Activated naive CD4-positive, alpha-beta T cell treated with anti-CD3 and anti-CD28 coated beads for 36 hours (primary cell): ENCODE results near the gene TCERG1L. TPM values are rescaled to one million over a fixed set of nuclear protein-coding genes. Genes with fewer than 3 reads are reported as not detected.

ENCODE experiments used
- CTCF ChIA-PET: fragments of 350-600 bp; sonication (Branson Sonifier 250); formaldehyde crosslinking; loops from one replicate; lab custom pipeline; 2021; ENCODE audit warnings: antibody characterized with exemption; lab: Charles Lee
- DNase-seq: peaks from one replicate; pipeline ENCODE4 v3.0.0-alpha.2; 2020
- H3K27ac Mint-ChIP-seq: one replicate; pipeline ENCODE4 v1.8.0; 2021; ENCODE audit warnings: mild to moderate bottlenecking, mixed read lengths
- H3K27me3 Mint-ChIP-seq: one replicate; pipeline ENCODE4 v1.8.0; 2021; ENCODE audit warnings: low read depth, mixed read lengths
- H3K36me3 Mint-ChIP-seq: one replicate; pipeline ENCODE4 v1.8.0; 2021; ENCODE audit warnings: low read depth, mixed read lengths
- H3K4me1 Mint-ChIP-seq: one replicate; pipeline ENCODE4 v1.8.0; 2021; ENCODE audit warnings: low read depth, mixed read lengths
- H3K4me3 Mint-ChIP-seq: one replicate; pipeline ENCODE4 v1.8.0; 2021; ENCODE audit warnings: mild to moderate bottlenecking, moderate library complexity, mixed read lengths
- H3K9me3 Mint-ChIP-seq: one replicate; pipeline ENCODE4 v1.8.0; 2021; ENCODE audit warnings: mixed read lengths
- intact Hi-C: fragments of 100-400 bp; cut with micrococcal nuclease; formaldehyde crosslinking; loops from one replicate; pipeline ENCODE4 v1.15.1; 2023
- total RNA-seq, 2 experiments: library from RNA; stranded (reverse); gene quantifications; one replicate each; pipeline ENCODE4 v1.2.3, GENCODE V29; 2021

The TCERG1L gene
- total RNA-seq, 2 experiments from 2014 or later, result 0.10 TPM; not detected in 1

DNA sequence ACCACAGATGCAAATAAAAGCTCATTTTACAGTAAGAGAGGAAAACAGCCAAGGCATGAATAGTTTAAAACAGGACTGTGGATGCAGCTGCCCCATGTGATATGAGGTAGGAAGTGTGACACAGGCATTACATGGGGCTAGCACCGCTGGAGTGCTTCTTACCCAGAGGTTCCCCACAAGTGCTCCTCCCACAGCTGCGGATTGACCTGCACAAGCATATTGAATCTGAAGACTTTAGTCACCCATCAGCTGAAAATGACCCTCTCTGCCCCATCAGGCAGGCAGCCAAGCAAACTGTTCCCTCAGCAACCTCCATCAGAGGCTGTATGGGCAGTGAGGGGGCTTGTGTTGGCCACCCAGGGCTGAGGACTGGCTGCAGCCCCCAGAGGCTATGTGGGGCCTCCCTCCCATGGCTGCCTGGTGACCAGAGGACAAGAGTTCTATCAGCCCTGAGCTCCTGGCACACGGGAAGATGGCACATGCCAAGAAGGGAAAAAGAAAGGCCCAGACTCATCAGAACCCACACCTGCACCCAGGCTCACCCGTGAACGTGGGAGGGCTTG lies 98.7 kb downstream of the TCERG1L start:
- CTCF ChIA-PET, result no interaction called here
- Mint-ChIP-seq H3K9me3 (no peaks in the 10 kb centered on the region), H3K4me1 (no peaks in the 10 kb centered on the region), H3K36me3 (no peaks in the 10 kb centered on the region), H3K27ac (no peak overlapping the region), H3K27me3 (no peaks in the 10 kb centered on the region), H3K4me3 (no peak overlapping the region)
- DNase-seq, result no peak
- intact Hi-C loops, result no loop called here

DNA sequence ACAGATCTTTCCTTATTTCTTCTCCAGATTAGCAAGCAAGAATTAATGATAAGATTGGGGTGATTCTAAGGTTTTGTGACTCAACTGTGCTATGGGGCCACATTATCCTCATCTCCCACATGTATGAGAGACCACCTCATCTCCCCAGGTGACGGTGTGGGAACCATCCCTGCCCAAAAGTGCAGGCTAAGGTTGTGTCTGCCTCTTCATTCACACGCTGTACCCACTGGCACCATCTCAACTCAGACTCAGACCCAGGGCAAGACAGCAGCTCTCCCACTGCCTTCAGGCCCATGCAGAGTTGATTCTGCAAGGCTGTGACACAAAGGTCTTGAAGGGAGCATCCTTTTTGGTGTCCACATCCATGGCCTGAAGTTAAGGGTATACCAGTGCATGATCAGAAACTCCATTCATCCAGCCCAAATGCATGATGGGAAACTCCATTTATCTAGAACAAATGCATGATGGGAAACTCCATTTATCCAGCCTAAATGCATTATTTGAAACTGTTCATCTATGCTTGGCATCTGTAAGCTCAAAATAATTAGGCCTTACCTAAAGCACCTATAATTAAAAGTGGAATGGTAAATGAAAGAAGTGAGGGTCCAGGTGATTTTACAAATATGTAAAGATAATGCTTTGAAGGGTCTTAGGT lies 99.4 kb downstream of the TCERG1L start:
- CTCF ChIA-PET, result no interaction called here
- Mint-ChIP-seq H3K4me3 (no peak overlapping the region), H3K9me3 (no peaks in the 10 kb centered on the region), H3K27me3 (no peaks in the 10 kb centered on the region), H3K36me3 (no peaks in the 10 kb centered on the region), H3K27ac (no peak overlapping the region), H3K4me1 (no peaks in the 10 kb centered on the region)
- DNase-seq, result no peak
- intact Hi-C loops, result no loop called here

DNA sequence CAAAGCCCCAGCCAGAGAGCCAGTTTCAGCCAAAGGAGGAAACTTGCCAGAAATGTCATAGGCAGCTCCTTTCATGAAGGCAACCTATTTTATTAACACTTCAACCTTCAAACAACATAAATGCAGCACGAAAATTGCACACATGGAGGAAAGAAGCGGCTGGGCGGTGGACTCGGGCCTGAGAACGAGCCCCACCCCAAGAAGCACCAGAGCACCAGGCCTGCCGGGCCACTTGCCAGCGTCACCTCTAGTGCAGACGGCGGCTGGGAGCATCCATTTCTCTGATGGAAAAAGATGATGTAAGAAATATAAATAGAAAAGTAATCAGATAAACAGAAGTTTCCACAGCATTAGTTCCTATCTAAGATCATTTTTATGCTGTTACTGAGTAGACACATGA lies 100.0 kb downstream of the TCERG1L start:
- Mint-ChIP-seq H3K27ac (no peak overlapping the region), H3K4me3 (no peak overlapping the region)
- DNase-seq, result no peak

DNA sequence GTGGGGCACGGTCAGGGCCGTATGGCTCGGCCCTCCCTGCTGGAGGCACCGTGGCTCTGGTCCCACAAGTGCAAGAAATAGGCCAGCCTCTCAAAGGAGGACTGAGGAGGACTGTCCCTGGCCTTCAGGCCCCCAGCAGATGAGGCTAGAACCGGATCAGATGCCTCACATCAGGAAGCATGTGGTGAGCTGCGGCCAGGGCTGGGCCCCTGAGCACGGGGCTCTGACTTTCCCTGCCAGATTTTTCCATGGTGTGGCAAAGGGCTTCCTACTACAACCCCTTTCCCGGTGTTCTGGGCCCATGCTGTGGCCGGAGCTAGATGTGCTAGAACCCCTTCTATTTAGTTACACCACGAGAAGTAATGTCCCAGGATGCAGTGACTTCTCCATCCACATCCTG lies 100.4 kb downstream of the TCERG1L start:
- DNase-seq, result no peak
- no peaks in the 10 kb centered on the region for H3K36me3 Mint-ChIP-seq
- no peak overlapping the region for H3K27ac Mint-ChIP-seq
- no peak overlapping the region for H3K4me3 Mint-ChIP-seq
- H3K27me3 Mint-ChIP-seq, result no peaks in the 10 kb centered on the region
- intact Hi-C loops, result no loop called here
- H3K9me3 Mint-ChIP-seq, result no peaks in the 10 kb centered on the region
- no peaks in the 10 kb centered on the region for H3K4me1 Mint-ChIP-seq
- CTCF ChIA-PET, result no interaction called here

More for the DNA sequence above, 100.0 kb downstream of the TCERG1L start:
- Mint-ChIP-seq H3K27me3 (no peaks in the 10 kb centered on the region), H3K4me1 (no peaks in the 10 kb centered on the region), H3K9me3 (no peaks in the 10 kb centered on the region), H3K36me3 (no peaks in the 10 kb centered on the region)
- intact Hi-C loops, result no loop called here
- CTCF ChIA-PET, result no interaction called here

DNA sequence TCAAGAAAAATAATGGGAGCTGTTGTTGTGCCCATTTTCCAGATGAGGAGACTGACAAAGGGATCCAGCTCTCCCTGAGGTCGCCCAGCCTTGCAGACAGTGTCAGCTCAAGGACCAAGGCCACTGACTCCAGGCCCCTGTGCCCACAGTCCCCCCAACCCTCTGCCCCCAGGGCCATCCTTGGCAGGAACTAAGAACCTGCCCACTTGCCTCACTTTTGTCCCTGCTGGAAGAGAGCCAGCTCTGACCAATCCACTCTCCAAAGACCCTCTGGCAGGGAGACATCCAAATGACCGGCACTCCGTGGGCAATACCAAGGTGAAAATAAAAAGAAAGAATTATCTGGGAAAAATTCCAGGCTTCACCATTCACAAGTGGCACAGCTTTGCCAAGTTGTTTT lies 101.3 kb downstream of the TCERG1L start:
- Mint-ChIP-seq H3K36me3 (no peaks in the 10 kb centered on the region), H3K9me3 (no peaks in the 10 kb centered on the region), H3K4me3 (no peak overlapping the region), H3K4me1 (no peaks in the 10 kb centered on the region), H3K27ac (no peak overlapping the region), H3K27me3 (no peaks in the 10 kb centered on the region)
- CTCF ChIA-PET, result no interaction called here
- no peak for DNase-seq
- intact Hi-C loops, result no loop called here

DNA sequence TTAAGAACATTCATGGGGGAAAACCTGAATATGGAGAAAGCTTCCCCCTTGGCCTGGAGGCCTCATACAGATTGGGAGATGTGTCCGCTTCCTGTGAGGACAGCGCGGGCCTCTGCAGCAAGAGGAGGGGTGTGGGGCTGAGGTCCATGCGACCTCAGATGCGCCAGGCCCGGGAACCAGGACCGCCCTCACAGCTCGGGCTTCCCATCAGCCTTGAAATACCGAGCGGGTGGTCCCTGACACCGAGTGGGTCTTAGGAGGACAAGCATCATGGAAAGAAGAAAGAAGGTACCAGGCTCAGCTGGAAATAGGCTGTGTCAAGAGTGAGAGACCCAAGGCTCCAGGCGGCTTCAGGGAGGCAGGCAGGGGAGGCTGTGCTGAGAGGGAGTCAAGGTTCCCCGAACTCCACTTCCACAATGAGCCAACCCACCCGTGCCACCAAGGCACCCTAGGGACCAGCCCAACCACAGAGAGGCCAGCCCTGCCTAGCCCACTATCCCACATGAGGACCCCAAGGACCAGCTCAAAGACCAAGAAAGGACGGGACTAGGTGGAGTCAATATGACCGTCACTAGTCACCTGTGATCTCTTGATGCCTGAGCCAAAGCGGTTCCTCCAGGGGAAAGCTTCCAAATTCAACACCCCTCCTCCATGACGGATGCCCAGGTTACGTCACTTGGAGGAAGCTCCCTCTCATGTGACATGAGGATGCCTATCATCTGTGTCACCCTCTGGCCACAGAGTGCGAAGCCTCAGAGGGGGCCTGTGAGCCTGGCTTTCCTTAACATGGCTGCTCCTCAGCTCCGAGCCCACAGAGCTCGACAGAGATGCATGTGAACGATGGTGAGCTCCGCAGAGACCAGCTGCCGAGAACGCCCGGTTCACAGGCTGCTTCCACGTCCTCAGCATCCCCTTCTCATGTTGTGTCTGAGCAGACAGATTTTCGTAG lies 103.7 kb downstream of the TCERG1L start:
- no peak overlapping the region for H3K4me3 Mint-ChIP-seq
- CTCF ChIA-PET, result no interaction called here
- intact Hi-C loops, result no loop called here
- H3K27me3 Mint-ChIP-seq, result no peaks in the 10 kb centered on the region
- no peak overlapping the region for H3K27ac Mint-ChIP-seq
- H3K9me3 Mint-ChIP-seq, result no peaks in the 10 kb centered on the region
- DNase-seq, result no peak
- no peaks in the 10 kb centered on the region for H3K36me3 Mint-ChIP-seq
- H3K4me1 Mint-ChIP-seq, result no peaks in the 10 kb centered on the region

DNA sequence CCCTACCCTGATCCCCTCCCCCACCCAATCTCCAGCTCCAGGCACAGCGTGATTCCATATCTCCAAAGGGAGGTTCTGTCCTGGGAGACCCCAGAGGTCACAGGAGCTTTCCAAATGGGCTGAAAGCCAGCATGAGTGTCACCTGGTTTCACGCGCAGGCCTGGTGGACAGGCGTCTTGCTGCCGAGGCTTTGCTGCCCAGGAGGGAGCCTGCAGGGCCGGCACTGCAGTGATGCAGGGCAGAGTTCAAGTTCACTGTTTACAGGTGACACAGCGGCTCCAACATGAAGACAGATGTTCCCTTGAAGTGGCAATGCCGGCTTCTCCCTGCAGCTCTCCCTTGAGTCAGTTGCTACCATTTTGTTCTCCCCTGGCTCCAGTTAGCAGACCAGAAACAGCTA lies 104.3 kb downstream of the TCERG1L start:
- CTCF ChIA-PET, result no interaction called here
- intact Hi-C loops, result no loop called here
- Mint-ChIP-seq H3K9me3 (no peaks in the 10 kb centered on the region), H3K27me3 (no peaks in the 10 kb centered on the region), H3K27ac (no peak overlapping the region), H3K4me1 (no peaks in the 10 kb centered on the region), H3K36me3 (no peaks in the 10 kb centered on the region), H3K4me3 (no peak overlapping the region)
- DNase-seq, result no peak

DNA sequence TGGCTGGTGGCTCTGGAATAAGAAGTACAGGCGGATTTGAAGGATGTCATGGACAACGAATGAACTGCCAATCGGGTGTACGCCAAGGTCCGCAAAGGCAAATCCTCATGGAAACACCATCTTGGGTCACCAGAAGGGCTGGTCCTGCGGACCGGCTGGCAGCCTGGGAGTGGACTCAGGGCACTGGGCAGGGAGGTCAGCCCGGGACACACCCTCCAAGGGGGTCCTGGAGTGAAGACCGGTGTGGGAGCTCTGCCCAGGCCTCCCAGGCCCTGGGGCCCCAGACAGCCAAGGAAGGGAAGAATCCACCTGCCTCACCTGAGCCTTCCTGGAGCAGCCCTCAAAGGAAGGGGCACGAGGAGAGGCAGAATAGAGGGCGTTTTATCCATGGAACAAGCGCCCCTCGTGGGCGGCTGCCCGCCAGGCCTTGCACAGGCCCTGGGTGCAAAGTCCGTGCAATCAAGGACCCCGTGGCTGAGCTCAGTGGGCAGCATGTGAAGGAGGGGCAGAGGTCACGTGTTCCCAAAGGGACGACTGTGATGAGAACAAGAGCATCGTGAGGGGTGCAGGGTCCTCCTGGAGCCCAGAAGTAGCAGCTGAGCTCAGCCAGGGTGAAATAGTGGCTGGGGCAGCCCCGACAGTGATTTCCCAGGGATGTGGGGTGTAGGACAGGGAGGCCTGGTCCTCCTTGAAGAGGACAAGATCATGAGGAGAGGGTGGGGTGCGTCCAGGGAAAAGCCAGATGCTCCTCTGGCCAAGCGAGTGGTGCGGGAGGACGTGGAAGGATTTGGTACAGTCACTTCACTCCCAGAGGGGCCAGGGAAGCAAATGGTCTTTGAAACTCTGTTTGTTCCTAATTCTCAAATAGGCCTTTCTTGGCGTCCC lies 105.2 kb downstream of the TCERG1L start:
- CTCF ChIA-PET, result no interaction called here
- Mint-ChIP-seq H3K4me1 (no peaks in the 10 kb centered on the region), H3K9me3 (no peaks in the 10 kb centered on the region), H3K4me3 (no peak overlapping the region), H3K36me3 (no peaks in the 10 kb centered on the region), H3K27ac (no peak overlapping the region), H3K27me3 (no peaks in the 10 kb centered on the region)
- intact Hi-C loops, result no loop called here
- no peak for DNase-seq

DNA sequence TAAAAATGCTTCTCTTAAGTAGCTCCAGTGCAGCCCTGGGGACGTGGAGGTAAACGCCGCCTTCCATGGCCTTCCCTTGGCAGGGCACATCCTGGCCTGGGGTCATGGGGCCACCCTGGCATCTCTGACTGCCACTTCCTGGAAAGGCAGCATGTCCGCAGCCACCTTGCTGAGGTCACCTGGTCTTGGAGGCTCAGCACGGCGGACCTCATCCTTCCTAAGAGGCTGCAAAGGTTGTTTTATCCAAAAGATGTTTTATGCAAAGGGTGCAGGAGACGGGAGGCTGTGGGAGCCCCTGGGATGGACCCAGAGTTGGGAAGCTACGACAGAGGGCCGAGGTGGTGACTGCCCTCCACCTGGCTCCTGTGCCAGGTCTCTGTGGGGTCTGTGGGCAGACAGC lies 106.0 kb downstream of the TCERG1L start:
- no peak for DNase-seq
- Mint-ChIP-seq H3K27me3 (no peaks in the 10 kb centered on the region), H3K9me3 (no peaks in the 10 kb centered on the region), H3K27ac (no peak overlapping the region), H3K4me3 (no peak overlapping the region), H3K36me3 (no peaks in the 10 kb centered on the region), H3K4me1 (no peaks in the 10 kb centered on the region)
- intact Hi-C loops, result no loop called here
- CTCF ChIA-PET, result no interaction called here

DNA sequence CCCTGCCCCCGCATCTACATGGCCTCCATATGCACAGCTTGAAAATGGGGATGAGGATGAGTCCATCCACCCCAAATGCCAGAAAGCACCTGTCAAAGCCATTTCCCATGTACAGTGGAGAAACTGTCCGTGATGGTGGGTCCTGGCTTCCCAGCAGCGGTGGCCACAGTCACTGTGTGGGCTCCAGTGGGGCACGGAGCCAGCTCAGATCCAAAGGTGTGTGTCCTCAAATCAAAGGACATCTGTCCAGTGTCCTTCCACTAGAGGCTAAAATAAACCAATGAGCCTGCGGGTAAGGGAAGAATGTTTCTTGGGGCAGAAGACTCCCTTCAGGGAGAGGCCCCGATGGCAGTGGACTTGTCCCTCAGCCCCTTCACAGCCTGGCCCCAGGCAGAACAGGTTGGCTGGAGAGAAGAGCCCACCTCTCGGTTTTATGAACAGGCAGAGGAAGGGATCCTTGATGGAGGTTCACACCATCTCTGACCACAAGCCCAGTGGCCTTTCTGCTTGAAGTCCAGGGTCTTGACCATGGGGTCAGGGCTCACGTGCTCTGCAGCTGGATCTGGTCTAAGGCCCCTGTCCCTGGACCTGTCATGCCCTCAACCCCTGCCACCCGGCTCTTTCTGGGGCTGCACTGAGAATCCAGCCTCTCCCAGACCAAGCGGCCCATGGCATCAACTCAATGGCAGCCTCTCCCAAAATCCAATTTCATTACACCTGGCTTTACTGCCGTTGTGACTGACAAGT lies 106.9 kb downstream of the TCERG1L start:
- Mint-ChIP-seq H3K4me1 (no peaks in the 10 kb centered on the region), H3K36me3 (no peaks in the 10 kb centered on the region), H3K27me3 (no peaks in the 10 kb centered on the region), H3K27ac (no peak overlapping the region), H3K9me3 (no peaks in the 10 kb centered on the region), H3K4me3 (no peak overlapping the region)
- CTCF ChIA-PET, result no interaction called here
- no peak for DNase-seq
- intact Hi-C loops, result no loop called here

DNA sequence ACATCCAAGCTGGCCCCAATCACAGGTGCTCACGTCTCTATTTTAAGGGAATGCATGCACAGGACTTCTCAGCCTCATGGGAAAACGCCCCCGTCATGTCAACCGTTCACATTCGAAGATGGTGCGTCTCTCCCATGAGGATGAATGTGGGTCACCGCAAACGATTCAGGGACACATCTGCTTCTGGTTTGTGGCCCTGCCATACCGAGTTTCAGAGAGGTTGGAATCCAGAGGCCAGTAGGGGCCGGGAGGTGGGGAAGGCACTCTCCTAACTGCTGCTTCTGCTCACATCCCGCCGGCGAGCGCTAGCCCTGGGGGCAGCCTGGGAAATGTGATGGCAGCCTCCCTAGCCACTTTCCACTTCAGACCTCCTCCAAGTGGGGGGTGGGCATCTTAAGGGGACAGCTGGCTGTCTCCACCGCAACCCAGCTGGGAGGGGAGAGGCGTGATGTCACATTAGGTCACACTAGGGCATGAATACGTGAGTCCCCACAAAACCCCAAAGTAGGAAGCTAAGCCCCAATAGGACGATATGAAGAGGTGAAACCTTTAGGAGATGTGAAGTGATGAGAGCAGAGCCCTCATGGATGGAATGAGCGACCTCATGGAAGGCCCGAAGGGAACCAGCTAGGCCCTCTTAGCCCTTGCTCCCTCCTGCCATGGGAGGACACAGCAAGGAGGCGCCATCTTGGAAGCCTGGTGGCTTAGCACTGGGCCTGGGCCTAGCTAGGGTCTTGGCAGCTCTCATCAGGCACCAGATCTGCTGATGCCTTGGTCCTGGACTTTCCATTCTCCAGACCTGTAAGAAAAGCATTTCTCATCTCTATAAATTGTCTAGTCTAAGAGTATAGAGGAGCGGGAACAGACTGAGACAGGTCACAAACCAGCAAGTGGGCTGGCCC lies 107.8 kb downstream of the TCERG1L start:
- Mint-ChIP-seq H3K27me3 (no peaks in the 10 kb centered on the region), H3K4me1 (no peaks in the 10 kb centered on the region), H3K36me3 (no peaks in the 10 kb centered on the region), H3K27ac (no peak overlapping the region), H3K4me3 (no peak overlapping the region), H3K9me3 (no peaks in the 10 kb centered on the region)
- CTCF ChIA-PET, result no interaction called here
- DNase-seq, result no peak
- intact Hi-C loops, result no loop called here
